CD1c-positive myeloid dendritic cell (primary cell): ENCODE data around the gene SLC31A1.

ENCODE experiments used
- DNase-seq: peaks from one replicate; pipeline ENCODE4 v3.0.0-alpha.2; 2016; ENCODE audit errors: extremely low spot score

Gene SLC31A1

GRCh38 chr9:113221003-113221799, at the start of gene SLC31A1, which contains the start of gene FKBP15:
Gene SLC31A1, plus strand, starts transcription at chr9:113221544. Its CDS starts 34,605 bp downstream, at chr9:113256149.
Gene FKBP15, minus strand, starts transcription at chr9:113221277. Its CDS starts 34 bp downstream, at chr9:113221243.
- DNase-seq: peak; percentile 99

- DNase-seq: no peak
Measured at GRCh38 chr9:113173341-113173740, 48.0 kb upstream of the SLC31A1 start.

DNA sequence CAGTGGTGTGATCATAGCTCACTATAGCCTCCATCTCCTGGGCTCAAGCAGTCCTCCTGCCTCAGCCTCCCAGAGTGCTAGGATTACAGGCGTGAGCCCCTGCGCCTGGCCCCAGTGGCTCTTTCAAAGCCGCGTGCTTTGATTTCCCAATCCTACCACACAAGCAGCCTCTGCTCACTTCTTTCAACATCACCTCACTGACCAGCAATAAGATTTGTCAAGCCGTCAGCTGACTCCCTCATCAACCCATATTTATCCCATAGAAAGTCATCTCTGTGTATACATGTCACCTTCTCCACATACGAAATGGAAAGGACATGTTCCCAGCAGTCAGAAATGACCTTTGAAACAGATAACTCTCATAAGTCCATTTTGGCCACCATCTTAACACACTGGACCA, 44.5 kb upstream of the SLC31A1 start:
- DNase-seq: peak; percentile 57

- DNase-seq: peak; percentile 69
Measured at GRCh38 chr9:113177251-113177650, 44.1 kb upstream of the SLC31A1 start.

- DNase-seq: no peak
Measured at GRCh38 chr9:113178087-113178486, 43.3 kb upstream of the SLC31A1 start.

GRCh38 chr9:113179839-113180238, 41.5 kb upstream of the SLC31A1 start:
- DNase-seq: no peak

- DNase-seq: no peak
Measured at GRCh38 chr9:113181165-113181564, 40.2 kb upstream of the SLC31A1 start.

DNA sequence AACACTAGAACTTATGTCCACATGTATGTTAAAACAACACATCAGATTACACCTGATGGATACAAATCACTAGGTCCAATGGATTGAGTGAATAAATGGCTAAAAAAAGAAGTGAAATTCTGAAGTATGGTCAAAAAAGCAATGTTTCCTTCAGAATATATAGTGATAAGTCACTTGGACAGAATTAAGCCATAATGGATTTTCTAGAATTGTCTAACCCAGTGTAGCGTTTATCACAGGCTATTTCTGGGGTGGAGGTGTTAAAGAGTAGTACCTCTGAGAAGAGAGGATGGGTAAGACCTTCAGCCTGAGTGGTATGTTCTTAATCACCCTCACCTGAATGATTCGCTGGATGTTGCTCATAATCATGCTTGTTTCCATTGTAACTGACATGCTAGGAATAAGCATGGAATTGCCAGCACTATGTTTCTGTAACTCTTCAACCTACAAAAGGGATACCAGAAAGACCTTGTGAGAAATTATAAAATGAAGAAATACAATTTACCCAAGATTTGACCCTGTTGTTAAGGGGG, 37.3 kb upstream of the SLC31A1 start:
- no peak for DNase-seq

DNA sequence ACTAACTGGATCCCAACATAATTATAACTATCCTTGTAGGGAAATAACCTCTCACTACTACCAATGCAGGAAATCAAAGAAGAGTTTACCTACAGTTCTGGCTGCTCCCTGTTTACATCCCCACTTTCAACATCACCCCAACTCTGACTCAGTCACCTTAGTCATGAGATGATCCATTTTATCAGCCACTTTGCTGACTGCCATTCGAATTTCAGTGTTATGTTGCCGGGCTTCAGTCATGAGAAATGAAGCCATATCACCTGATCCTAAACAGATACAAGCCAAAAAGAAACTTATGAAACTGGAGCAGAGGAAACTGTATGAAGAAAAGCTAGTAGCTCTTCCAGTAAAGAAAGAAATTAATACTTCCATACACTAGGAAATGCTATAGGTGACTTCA, 36.8 kb upstream of the SLC31A1 start:
- no peak for DNase-seq

- DNase-seq: no peak
Measured at GRCh38 chr9:113185271-113185670, 36.1 kb upstream of the SLC31A1 start.

- no peak for DNase-seq
Measured at GRCh38 chr9:113186137-113186755, 35.1 kb upstream of the SLC31A1 start.

DNA sequence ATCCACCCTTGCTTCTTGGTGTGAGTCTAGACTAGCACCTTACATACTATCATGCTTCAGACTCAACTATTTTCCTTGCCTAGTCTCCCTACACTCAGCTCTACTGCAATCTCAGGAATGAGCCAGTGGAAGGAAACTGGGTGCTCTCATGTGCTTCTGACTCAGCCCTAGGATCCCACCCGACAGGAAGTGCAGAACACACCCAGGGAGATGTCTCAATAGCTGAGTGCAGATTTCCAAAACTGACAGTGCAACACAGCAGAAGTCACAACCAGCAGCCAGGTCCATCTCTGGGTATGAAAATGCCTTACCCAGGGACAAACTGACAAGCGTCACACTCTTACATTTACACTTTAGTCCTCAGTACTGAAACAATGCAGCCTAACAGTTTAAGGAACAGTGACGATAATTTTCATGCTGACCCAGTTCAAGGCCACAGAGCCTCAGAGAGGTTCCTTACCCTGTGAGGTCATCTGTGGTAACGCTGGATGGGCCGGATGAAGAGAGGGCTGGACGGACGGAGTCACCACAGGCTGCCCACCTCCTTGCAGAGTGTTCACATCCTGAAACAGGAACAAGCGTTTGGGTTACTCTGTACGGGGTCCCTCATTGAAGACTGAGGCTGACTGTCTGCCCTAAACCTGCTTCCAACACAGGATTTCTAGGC, 33.3 kb upstream of the SLC31A1 start:
- DNase-seq: peak; percentile 93

DNA sequence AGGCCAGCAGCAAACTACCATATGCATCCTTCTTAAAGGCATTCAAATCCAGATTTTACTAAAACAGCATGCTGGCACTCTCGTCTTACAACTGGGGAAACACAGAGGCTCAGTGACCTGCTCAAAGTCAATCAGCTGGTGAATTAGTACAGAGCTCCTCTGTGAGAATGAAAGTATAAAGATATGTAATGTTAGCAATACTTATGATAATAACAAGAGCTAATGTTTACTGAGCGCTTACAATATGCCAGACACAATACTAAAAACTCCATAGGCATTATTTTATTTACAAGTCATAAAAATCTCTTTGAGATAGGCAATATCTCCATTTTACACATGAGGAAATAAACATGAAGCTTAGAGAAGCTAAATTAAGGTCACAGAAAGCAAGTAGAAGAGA, 28.9 kb upstream of the SLC31A1 start:
- no peak for DNase-seq

GRCh38 chr9:113199683-113200329, 21.5 kb upstream of the SLC31A1 start:
- no peak for DNase-seq

DNA sequence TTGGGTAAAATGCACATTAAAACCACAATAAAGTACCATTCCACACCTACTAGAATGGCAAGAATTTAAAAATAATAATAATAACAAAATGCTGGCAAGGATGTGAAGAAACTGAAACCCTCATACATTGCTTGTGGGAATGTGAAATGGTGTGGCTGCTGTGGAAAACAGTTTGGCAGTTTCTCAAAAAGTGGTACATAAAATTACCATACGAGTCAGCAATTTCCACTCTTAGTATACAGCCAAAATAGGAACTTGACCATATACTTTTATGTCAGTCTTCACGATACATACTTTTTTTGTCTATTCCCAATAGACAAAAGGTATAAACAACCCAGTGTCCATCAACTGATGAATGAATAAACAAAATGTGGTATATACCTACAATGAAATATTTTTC, 15.9 kb upstream of the SLC31A1 start:
- peak; percentile 17 for DNase-seq

DNA sequence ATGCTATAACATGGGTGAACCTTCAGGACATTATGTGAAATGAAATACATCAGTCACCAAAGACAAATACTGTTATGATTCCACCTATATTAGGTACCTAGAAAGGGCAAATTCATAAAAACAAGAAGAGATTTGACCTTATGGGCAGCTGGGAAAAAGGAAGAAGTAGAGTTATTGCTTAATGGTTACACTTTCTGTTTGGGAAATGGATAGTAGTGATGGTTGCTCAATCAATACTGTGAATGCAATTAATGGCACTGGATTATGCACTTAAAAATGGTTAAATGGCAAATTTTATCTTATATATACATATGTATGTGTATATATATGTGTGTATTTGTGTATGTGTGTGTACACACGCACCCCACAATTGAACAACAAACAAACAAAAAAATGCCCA, 15.5 kb upstream of the SLC31A1 start:
- peak; percentile 66 for DNase-seq

- peak; percentile 45 for DNase-seq
Measured at GRCh38 chr9:113210815-113211214, 10.5 kb upstream of the SLC31A1 start.

- DNase-seq: peak; percentile 42
Measured at GRCh38 chr9:113215132-113215531, 6.2 kb upstream of the SLC31A1 start.

DNA sequence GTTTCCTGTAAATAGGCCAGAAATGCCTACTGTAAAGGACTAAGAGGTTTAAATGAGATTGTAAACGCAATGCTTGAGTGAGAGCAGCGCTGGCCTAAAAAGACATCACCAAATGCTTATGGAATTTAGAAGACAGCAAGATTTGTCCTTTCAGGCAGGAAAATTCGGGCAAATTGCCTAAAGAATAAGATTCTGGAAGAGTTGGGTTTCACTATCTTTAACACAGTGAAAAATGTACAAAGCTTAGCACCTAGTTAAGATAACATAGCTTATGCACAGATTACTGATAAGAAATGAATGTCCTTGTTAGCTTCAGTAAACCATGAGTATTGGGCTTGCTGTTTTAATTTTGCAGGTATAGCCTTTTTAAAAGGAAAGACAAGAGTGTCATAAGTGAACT, 4.9 kb upstream of the SLC31A1 start:
- no peak for DNase-seq

GRCh38 chr9:113219186-113219936, 2.0 kb upstream of the SLC31A1 start:
- peak; percentile 88 for DNase-seq

DNA sequence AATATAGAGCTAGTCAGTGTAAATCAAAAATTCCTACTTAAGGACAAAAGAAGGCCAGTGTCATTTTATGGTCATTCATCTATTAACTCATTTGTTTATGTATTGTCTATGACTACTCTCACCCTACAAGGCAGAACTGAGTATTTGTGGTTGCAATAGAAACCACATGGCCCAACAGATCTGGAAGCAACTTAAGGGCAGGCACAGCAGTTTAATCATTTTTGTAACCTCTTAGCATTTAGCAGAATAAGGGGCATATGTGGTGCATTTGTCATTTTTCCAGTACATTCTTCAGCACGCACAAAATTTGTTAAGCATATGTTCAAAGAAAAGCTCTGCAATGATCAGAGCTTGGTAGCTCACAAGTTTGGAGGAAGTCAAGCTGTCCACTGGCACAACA, 1.4 kb upstream of the SLC31A1 start:
- DNase-seq: peak; percentile 84
